Mesothelial cell of epicardium (in vitro differentiated cells): Measurements from ENCODE around the gene NAP1L1. TPM values are rescaled to one million over a fixed set of nuclear protein-coding genes. Genes with fewer than 3 reads are reported as not detected.

ENCODE experiments used
- DNase-seq, 2 experiments: peaks; one replicate each; pipeline ENCODE4 v3.0.0; 2021; ENCODE audit warnings: low spot score in 2 of 2; ENCODE audit not compliant: unreplicated experiment in 2 of 2
- H3K27ac Mint-ChIP-seq: 2 replicates; pipeline ENCODE4 v1.8.0; 2021; ENCODE audit warnings: mixed read lengths
- H3K27me3 Mint-ChIP-seq: 2 replicates; pipeline ENCODE4 v1.8.0; 2021; ENCODE audit warnings: low read depth, mixed read lengths
- H3K36me3 Mint-ChIP-seq: 2 replicates; pipeline ENCODE4 v1.8.0; 2021; ENCODE audit warnings: mixed read lengths
- H3K4me1 Mint-ChIP-seq: 2 replicates; pipeline ENCODE4 v1.8.0; 2021; ENCODE audit warnings: mixed read lengths
- H3K4me3 Mint-ChIP-seq: 2 replicates; pipeline ENCODE4 v1.8.0; 2021; ENCODE audit warnings: mild to moderate bottlenecking, moderate library complexity, mixed read lengths
- H3K9me3 Mint-ChIP-seq: 2 replicates; pipeline ENCODE4 v1.8.0; 2021; ENCODE audit warnings: mixed read lengths
- CTCF ChIP-seq: fragments of 200-600 bp; sonication (generic); IDR thresholded peaks from one replicate; pipeline ENCODE4 v1.5.0; 2021; ENCODE audit warnings: antibody characterized with exemption; ENCODE audit not compliant: unreplicated experiment
- total RNA-seq: library from RNA; stranded (reverse); gene quantifications from 3 replicates; pipeline ENCODE4 v1.2.1, GENCODE V29; 2021

Gene NAP1L1
- total RNA-seq, 1 donor from 2014 or later, result 887 TPM

DNA sequence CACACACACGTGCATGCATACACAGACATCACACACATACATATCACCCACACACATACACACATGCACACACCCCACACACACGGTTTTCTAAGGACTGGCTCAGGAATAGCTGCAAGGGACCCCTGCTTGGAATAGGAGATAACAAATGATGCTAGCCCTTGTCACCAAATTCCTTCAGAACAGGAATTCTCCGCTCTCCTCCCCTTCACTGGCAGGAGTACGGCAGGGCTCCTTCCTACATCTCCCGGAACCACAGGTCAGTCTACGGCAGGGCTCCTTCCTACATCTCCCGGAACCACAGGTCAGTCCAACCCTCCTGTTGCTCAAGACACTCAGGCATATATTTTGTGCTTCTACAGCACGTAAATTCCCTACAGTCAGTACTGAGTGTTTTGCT, 76.8 kb downstream of the NAP1L1 start:
- Mint-ChIP-seq H3K36me3 (peaks cover 5% of the 10 kb centered on the region), H3K27me3 (peaks cover 1% of the 10 kb centered on the region), H3K27ac (no peak overlapping the region), H3K4me1 (peaks cover 14% of the 10 kb centered on the region), H3K9me3 (peaks cover 7% of the 10 kb centered on the region), H3K4me3 (no peak overlapping the region)
- no peak for DNase-seq
- no peak for TF ChIP-seq CTCF

- Mint-ChIP-seq H3K9me3 (peaks cover 7% of the 10 kb centered on the region), H3K27me3 (no peaks in the 10 kb centered on the region), H3K4me1 (peaks cover 14% of the 10 kb centered on the region), H3K4me3 (no peak overlapping the region), H3K36me3 (peaks cover 5% of the 10 kb centered on the region), H3K27ac (no peak overlapping the region)
- TF ChIP-seq CTCF, result no peak
- no peak for DNase-seq
Observed at GRCh38 chr12:76006028-76006925, 78.2 kb downstream of the NAP1L1 start.

- peaks cover 7% of the 10 kb centered on the region for H3K9me3 Mint-ChIP-seq
- H3K4me1 Mint-ChIP-seq, result peaks cover 15% of the 10 kb centered on the region
- TF ChIP-seq CTCF, result no peak
- H3K27me3 Mint-ChIP-seq, result no peaks in the 10 kb centered on the region
- no peak overlapping the region for H3K4me3 Mint-ChIP-seq
- no peak for DNase-seq
- H3K27ac Mint-ChIP-seq, result no peak overlapping the region
- peaks cover 5% of the 10 kb centered on the region for H3K36me3 Mint-ChIP-seq
Observed at GRCh38 chr12:76003355-76003638, 81.2 kb downstream of the NAP1L1 start.

DNA sequence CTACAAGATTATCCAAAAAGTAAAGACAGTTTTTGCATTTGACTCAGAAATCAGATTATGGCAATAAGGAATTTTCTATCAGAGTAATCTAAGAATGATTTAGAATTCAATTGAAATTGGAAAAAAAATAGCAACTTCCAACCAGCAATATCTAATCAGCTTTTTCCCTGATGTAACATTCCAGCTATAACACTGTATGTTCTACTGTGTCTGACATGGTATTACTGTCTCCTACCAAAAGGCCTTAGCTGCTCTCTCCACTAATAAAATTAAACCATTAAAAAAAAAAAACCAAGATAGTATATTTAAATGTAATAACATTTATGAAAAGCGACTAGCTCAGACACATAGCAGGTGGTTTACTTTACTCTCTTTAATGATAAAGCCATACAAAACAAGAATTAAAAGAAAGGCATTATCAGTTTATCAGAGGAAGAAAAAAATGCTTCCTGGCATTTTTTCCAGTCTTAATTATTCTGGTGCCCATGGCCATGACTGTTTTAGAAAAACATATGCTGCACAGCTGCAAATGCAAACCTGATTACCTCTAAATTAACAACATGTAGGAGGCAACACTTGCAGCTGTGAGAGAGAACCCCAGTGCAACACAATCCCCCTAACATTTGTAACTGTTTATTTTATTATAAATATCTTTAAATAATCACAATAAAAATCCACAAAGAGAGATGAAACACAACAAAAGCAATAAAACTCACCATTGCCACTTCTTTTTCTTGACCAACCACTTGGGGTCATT, 81.7 kb downstream of the NAP1L1 start:
- Mint-ChIP-seq H3K9me3 (peaks cover 7% of the 10 kb centered on the region), H3K27ac (no peak overlapping the region), H3K27me3 (no peaks in the 10 kb centered on the region), H3K4me1 (peaks cover 13% of the 10 kb centered on the region), H3K36me3 (peaks cover 5% of the 10 kb centered on the region), H3K4me3 (no peak overlapping the region)
- no peak for TF ChIP-seq CTCF
- no peak for DNase-seq

DNA sequence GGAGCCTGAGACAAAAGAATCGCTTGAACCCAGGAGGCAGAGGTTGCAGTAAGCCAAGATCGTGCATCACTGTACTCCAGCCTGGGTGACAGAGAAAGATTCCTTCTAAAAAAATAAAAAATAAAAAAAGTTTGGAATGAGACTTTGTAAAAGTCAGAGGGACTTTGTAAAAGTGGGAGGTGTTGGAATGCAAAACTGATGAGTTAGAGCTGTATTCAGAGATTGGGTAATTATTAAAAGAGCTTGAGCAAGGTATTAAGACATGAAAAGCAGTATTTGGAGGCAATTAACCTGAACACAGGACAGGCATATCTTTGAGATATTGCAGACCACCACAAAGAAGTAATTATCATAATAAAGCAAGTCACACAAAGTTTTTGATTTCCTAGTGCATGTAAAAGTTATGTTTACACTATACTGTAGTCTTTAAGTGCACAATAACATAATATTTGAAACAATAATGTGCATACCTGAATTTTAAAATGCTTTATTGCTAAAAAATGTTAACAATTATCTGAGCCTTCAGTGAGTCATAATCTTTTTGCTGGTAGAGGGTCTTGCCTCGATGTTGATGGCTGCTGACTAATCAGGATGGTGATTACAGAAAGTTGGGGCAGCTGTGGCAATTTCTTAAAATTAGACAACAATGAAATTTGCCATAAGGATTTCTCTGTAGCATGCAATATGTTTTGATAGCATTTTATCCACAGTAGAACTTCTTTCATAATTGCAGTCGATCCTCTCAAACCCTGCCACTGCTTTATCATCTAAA, 86.0 kb downstream of the NAP1L1 start:
- Mint-ChIP-seq H3K36me3 (no peaks in the 10 kb centered on the region), H3K9me3 (no peaks in the 10 kb centered on the region), H3K4me1 (peaks cover 18% of the 10 kb centered on the region), H3K27ac (no peak overlapping the region), H3K27me3 (no peaks in the 10 kb centered on the region), H3K4me3 (no peak overlapping the region)
- no peak for TF ChIP-seq CTCF
- DNase-seq, result no peak
